Liver (tissue), 9 donors: Measurements from ENCODE around the gene SOCS3. TPM values are rescaled to one million over a fixed set of nuclear protein-coding genes. Genes with fewer than 3 reads are reported as not detected.

Experiments used
- DNase-seq: peaks from one replicate; pipeline ENCODE4 v3.0.0-alpha.2; 2017; ENCODE audit warnings: low spot score
- H3K27ac ChIP-seq, 2 donors: one replicate each; pipeline ENCODE4 v1.7.0; 2013; ENCODE audit warnings: inconsistent platforms in 2 of 2, low read length in 2 of 2, control low read depth in 1 of 2, low read depth in 1 of 2, mild to moderate bottlenecking in 1 of 2
- H3K27me3 ChIP-seq, 4 donors: one replicate each; pipeline versions ENCODE4 v1.6.1 to v1.7.0; 2013; ENCODE audit warnings: low read length in 3 of 4, inconsistent platforms in 1 of 4, mild to moderate bottlenecking in 1 of 4, moderate library complexity in 1 of 4; ENCODE audit not compliant: control insufficient read depth in 4 of 4, insufficient read depth in 4 of 4
- H3K36me3 ChIP-seq, 4 donors: one replicate each; pipeline versions ENCODE4 v1.6.1 to v1.7.0; 2013; ENCODE audit warnings: low read length in 3 of 4, mild to moderate bottlenecking in 3 of 4, low read depth in 1 of 4, moderate library complexity in 1 of 4; ENCODE audit not compliant: control insufficient read depth in 4 of 4, insufficient read depth in 3 of 4
- H3K4me1 ChIP-seq, 4 donors: one replicate each; pipeline versions ENCODE4 v1.6.1 to v1.7.0; 2013; ENCODE audit warnings: low read length in 3 of 4, mild to moderate bottlenecking in 3 of 4, moderate library complexity in 1 of 4; ENCODE audit not compliant: control insufficient read depth in 4 of 4, insufficient read depth in 4 of 4
- H3K4me3 ChIP-seq, 3 donors: one replicate each; pipeline versions ENCODE4 v1.6.1 to v1.7.0; 2013; ENCODE audit warnings: low read length in 3 of 3, control low read depth in 1 of 3, low read depth in 1 of 3, mild to moderate bottlenecking in 1 of 3
- H3K9ac ChIP-seq, 2 donors: one replicate each; pipeline ENCODE4 v1.7.0; 2013; ENCODE audit warnings: low read length in 2 of 2, mild to moderate bottlenecking in 2 of 2, moderate library complexity in 2 of 2, control low read depth in 1 of 2, low read depth in 1 of 2
- H3K9me3 ChIP-seq, 4 donors: one replicate each; pipeline versions ENCODE4 v1.6.1 to v1.7.0; 2013; ENCODE audit warnings: low read length in 3 of 4; ENCODE audit not compliant: control insufficient read depth in 4 of 4
- EGR1 ChIP-seq, 2 donors: IDR thresholded peaks; 2 replicates each; pipeline ENCODE4 v1.6.1; 2016 to 2018; ENCODE audit warnings: antibody characterized with exemption in 2 of 2, low read depth in 2 of 2
- FOXA1 ChIP-seq: IDR thresholded peaks from 2 replicates; pipeline ENCODE4 v1.6.1; 2016; ENCODE audit warnings: antibody characterized with exemption
- FOXA2 ChIP-seq: IDR thresholded peaks from 2 replicates; pipeline ENCODE4 v1.6.1; 2016; ENCODE audit warnings: antibody characterized with exemption
- GABPA ChIP-seq, 2 donors: IDR thresholded peaks in 1 of 2; conservative IDR thresholded peaks in 1 of 2; 2 replicates each; pipeline ENCODE4 v1.6.1; 2016; ENCODE audit warnings: antibody characterized with exemption in 2 of 2, mild to moderate bottlenecking in 1 of 2, moderate library complexity in 1 of 2
- HNF4A ChIP-seq, 2 donors: conservative IDR thresholded peaks; 2 replicates each; pipeline ENCODE4 v1.6.1; 2016; ENCODE audit warnings: antibody characterized with exemption in 2 of 2, mild to moderate bottlenecking in 2 of 2
- HNF4G ChIP-seq: IDR thresholded peaks from 2 replicates; pipeline ENCODE4 v1.6.1; 2016; ENCODE audit warnings: antibody characterized with exemption
- JUND ChIP-seq, 2 donors: IDR thresholded peaks; 2 replicates each; pipeline ENCODE4 v1.6.1; 2016; ENCODE audit warnings: antibody characterized with exemption in 2 of 2
- NR2F2 ChIP-seq: IDR thresholded peaks from 2 replicates; pipeline ENCODE4 v1.6.1; 2016; ENCODE audit warnings: antibody characterized with exemption
- RAD21 ChIP-seq, 2 donors: IDR thresholded peaks; 2 replicates each; pipeline ENCODE4 v1.6.1; 2016; ENCODE audit warnings: antibody characterized with exemption in 2 of 2, mild to moderate bottlenecking in 2 of 2
- RXRA ChIP-seq, 2 donors: IDR thresholded peaks; 2 replicates each; pipeline ENCODE4 v1.6.1; 2017 to 2018; ENCODE audit warnings: antibody characterized with exemption in 2 of 2, mild to moderate bottlenecking in 1 of 2
- SP1 ChIP-seq: IDR thresholded peaks from 2 replicates; pipeline ENCODE4 v1.6.1; 2018; ENCODE audit warnings: antibody characterized with exemption, mild to moderate bottlenecking
- TAF1 ChIP-seq: conservative IDR thresholded peaks from 2 replicates; pipeline ENCODE4 v1.6.1; 2016; ENCODE audit warnings: antibody characterized with exemption, mild to moderate bottlenecking
- YY1 ChIP-seq: IDR thresholded peaks from 2 replicates; pipeline ENCODE4 v1.6.1; 2016; ENCODE audit warnings: antibody characterized with exemption, mild to moderate bottlenecking
- WGBS: extraction: QIAGEN DNeasy Blood & Tissue Kit; methylation state at CpG from one replicate; pipeline ENCODE4 v1.1.7; 2013; 5-methylcytosine and 5-hydroxymethylcytosine counted together
- polyA plus RNA-seq, 2 donors: library from polyadenylated mRNA; stranded (reverse) in 1 of 2; unstranded in 1 of 2; fragments of 200-250 nt in 1 of 2; fragments of >200 nt in 1 of 2; fragmentation: Nextera tagmentation in 1 of 2; extraction: Ambion mirVana in 1 of 2; gene quantifications; one replicate each; pipeline versions ENCODE4 v1.2.1 to v1.2.3, GENCODE V29; 2013 to 2015
- total RNA-seq, 2 donors: library from RNA; depleted of rRNA; stranded (reverse); fragments of >200 nt; gene quantifications; one replicate each; pipeline ENCODE4 v1.2.3, GENCODE V29; 2014
- TF ChIP-seq, protein P1 (sequence below): IDR thresholded peaks from 2 replicates; pipeline ENCODE4 v1.6.1; 2016; ENCODE audit warnings: antibody characterized with exemption, mild to moderate bottlenecking
- TF ChIP-seq, protein P2 (sequence below): IDR thresholded peaks from 2 replicates; pipeline ENCODE4 v1.6.1; 2016; ENCODE audit warnings: antibody characterized with exemption
- TF ChIP-seq, protein P3 (sequence below): fragments of 150-350 bp; IDR thresholded peaks from 2 replicates; pipeline ENCODE4 v1.5.1; 2017; ENCODE audit warnings: improper control_type of control experiment, low read depth, low read length; ENCODE audit not compliant: missing input control
- TF ChIP-seq, protein P4 (sequence below): IDR thresholded peaks from 2 replicates; pipeline ENCODE4 v1.6.1; 2016; ENCODE audit warnings: antibody characterized with exemption
- TF ChIP-seq, protein P5 (sequence below): IDR thresholded peaks from 2 replicates; pipeline ENCODE4 v1.6.1; 2016; ENCODE audit warnings: antibody characterized with exemption
- donor health status: healthy.
- donor health status: healthy.
- donor health status: healthy.
- donor health status: healthy.
- donor health status: healthy.

SOCS3 gene
- total and polyA plus RNA-seq, 4 donors = 12.2 to 48.0 (median 18.3) TPM

GRCh38 chr17:78383725-78384471 lies 24.0 kb upstream of the SOCS3 start:
- Histone ChIP-seq H3K36me3 (peaks cover 0 to 3% (median under 1%) of the 10 kb centered on the region in 4 donors), H3K4me1 (peaks cover 6 to 21% (median 14%) of the 10 kb centered on the region in 4 donors), H3K27me3 (no peaks in the 10 kb centered on the region), H3K9ac (peak overlapping the region in 1 of 2 donors; percentile 58), H3K9me3 (no peaks in the 10 kb centered on the region), H3K4me3 (no peak overlapping the region), H3K27ac (peak overlapping the region; percentile 68 to 87)
- WGBS = 65% methylated on average over 15 of the region's 15 CpGs
- TF ChIP-seq GABPA (IDR thresholded peaks at IDR 0.05 in 1 of 2, conservative IDR thresholded peaks at IDR 0.05 in 1 of 2) (no peak), FOXA2 (no peak), RXRA (IDR thresholded peaks at IDR 0.05) (peak; percentile 84 to 85), HNF4A (conservative IDR thresholded peaks at IDR 0.05) (no peak), JUND (IDR thresholded peaks at IDR 0.05) (peak; percentile 21 to 49), TAF1 (no peak), EGR1 (IDR thresholded peaks at IDR 0.05; ENCODE audit: low read depth in 2 of 2) (no peak), SP1 (peak; percentile 52), NR2F2 (peak; percentile 97), YY1 (no peak), RAD21 (IDR thresholded peaks at IDR 0.05) (peak; percentile 33 to 40), FOXA1 (no peak), HNF4G (no peak)
- TF ChIP-seq, protein P1, sequence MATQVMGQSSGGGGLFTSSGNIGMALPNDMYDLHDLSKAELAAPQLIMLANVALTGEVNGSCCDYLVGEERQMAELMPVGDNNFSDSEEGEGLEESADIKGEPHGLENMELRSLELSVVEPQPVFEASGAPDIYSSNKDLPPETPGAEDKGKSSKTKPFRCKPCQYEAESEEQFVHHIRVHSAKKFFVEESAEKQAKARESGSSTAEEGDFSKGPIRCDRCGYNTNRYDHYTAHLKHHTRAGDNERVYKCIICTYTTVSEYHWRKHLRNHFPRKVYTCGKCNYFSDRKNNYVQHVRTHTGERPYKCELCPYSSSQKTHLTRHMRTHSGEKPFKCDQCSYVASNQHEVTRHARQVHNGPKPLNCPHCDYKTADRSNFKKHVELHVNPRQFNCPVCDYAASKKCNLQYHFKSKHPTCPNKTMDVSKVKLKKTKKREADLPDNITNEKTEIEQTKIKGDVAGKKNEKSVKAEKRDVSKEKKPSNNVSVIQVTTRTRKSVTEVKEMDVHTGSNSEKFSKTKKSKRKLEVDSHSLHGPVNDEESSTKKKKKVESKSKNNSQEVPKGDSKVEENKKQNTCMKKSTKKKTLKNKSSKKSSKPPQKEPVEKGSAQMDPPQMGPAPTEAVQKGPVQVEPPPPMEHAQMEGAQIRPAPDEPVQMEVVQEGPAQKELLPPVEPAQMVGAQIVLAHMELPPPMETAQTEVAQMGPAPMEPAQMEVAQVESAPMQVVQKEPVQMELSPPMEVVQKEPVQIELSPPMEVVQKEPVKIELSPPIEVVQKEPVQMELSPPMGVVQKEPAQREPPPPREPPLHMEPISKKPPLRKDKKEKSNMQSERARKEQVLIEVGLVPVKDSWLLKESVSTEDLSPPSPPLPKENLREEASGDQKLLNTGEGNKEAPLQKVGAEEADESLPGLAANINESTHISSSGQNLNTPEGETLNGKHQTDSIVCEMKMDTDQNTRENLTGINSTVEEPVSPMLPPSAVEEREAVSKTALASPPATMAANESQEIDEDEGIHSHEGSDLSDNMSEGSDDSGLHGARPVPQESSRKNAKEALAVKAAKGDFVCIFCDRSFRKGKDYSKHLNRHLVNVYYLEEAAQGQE = no peak
- TF ChIP-seq, protein P2, sequence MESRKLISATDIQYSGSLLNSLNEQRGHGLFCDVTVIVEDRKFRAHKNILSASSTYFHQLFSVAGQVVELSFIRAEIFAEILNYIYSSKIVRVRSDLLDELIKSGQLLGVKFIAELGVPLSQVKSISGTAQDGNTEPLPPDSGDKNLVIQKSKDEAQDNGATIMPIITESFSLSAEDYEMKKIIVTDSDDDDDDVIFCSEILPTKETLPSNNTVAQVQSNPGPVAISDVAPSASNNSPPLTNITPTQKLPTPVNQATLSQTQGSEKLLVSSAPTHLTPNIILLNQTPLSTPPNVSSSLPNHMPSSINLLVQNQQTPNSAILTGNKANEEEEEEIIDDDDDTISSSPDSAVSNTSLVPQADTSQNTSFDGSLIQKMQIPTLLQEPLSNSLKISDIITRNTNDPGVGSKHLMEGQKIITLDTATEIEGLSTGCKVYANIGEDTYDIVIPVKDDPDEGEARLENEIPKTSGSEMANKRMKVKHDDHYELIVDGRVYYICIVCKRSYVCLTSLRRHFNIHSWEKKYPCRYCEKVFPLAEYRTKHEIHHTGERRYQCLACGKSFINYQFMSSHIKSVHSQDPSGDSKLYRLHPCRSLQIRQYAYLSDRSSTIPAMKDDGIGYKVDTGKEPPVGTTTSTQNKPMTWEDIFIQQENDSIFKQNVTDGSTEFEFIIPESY = no peak
- TF ChIP-seq, protein P3, sequence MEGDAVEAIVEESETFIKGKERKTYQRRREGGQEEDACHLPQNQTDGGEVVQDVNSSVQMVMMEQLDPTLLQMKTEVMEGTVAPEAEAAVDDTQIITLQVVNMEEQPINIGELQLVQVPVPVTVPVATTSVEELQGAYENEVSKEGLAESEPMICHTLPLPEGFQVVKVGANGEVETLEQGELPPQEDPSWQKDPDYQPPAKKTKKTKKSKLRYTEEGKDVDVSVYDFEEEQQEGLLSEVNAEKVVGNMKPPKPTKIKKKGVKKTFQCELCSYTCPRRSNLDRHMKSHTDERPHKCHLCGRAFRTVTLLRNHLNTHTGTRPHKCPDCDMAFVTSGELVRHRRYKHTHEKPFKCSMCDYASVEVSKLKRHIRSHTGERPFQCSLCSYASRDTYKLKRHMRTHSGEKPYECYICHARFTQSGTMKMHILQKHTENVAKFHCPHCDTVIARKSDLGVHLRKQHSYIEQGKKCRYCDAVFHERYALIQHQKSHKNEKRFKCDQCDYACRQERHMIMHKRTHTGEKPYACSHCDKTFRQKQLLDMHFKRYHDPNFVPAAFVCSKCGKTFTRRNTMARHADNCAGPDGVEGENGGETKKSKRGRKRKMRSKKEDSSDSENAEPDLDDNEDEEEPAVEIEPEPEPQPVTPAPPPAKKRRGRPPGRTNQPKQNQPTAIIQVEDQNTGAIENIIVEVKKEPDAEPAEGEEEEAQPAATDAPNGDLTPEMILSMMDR = no peak
- TF ChIP-seq, protein P4, sequence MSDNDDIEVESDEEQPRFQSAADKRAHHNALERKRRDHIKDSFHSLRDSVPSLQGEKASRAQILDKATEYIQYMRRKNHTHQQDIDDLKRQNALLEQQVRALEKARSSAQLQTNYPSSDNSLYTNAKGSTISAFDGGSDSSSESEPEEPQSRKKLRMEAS = no peak
- TF ChIP-seq, protein P5, sequence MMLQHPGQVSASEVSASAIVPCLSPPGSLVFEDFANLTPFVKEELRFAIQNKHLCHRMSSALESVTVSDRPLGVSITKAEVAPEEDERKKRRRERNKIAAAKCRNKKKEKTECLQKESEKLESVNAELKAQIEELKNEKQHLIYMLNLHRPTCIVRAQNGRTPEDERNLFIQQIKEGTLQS = no peak
- no peak for DNase-seq
